A172 (cell line): ENCODE measurements around the gene SUCNR1. TPM values are rescaled to one million over a fixed set of nuclear protein-coding genes. Genes with fewer than 3 reads are reported as not detected.
"Not testable (repeated sequence)": the region's sequence is repeated elsewhere in the genome, so short reads cannot be mapped to it uniquely, and the experiment has no call there.

Experiments used
- DNase-seq: peaks from one replicate; pipeline ENCODE4 v3.0.0-alpha.2; 2015; ENCODE audit warnings: low spot score
- total RNA-seq: library from RNA; depleted of rRNA; stranded (reverse); fragments of >200 nt; shearing (Covaris generic); gene quantifications from 2 replicates; pipeline ENCODE4 v1.2.3, GENCODE V29; 2014; rRNA removed

SUCNR1 gene, protein sequence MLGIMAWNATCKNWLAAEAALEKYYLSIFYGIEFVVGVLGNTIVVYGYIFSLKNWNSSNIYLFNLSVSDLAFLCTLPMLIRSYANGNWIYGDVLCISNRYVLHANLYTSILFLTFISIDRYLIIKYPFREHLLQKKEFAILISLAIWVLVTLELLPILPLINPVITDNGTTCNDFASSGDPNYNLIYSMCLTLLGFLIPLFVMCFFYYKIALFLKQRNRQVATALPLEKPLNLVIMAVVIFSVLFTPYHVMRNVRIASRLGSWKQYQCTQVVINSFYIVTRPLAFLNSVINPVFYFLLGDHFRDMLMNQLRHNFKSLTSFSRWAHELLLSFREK
- total RNA-seq: 506 and 549 TPM in 2 replicates

DNA sequence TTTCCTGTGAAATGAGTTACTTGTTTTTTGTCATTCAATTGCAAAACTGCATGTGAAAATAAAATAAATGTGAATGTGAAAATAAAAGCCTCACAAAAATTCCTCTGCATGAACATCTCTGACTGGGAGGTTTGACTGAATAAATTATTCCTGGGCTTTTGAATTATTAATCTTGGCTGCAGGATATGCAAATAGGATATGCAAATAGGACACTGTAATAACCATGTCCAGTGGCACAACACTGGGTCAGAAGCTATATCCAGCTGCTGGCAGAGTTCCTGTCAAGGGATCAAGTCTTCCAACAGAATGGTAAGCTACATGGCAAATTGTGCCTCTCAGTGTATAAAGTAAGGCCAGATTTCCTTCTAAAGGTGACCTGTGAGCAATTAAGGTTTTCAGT, at the start of gene SUCNR1:
SUCNR1 (plus strand) TSS at position 246 of the 400 bp plus-strand sequence. CDS start 6,250 bp downstream, outside the sequence.
- DNase-seq: peak; percentile 94

DNA sequence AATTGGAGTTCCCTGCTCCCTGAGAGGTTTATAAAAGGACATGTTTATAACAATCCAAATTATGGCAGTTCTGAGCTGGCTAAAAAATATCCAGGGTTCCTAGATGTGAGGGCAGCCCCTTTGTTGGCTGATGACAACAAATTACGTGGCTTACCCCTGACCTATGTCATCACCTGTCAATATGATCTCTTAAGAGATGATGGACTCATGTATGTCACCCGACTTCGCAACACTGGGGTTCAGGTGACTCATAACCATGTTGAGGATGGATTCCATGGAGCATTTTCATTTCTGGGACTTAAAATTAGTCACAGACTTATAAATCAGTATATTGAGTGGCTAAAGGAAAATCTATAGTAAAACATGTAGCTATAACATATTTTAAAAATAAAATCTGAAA, 45.6 kb upstream of the SUCNR1 start:
- DNase-seq: no peak

DNA sequence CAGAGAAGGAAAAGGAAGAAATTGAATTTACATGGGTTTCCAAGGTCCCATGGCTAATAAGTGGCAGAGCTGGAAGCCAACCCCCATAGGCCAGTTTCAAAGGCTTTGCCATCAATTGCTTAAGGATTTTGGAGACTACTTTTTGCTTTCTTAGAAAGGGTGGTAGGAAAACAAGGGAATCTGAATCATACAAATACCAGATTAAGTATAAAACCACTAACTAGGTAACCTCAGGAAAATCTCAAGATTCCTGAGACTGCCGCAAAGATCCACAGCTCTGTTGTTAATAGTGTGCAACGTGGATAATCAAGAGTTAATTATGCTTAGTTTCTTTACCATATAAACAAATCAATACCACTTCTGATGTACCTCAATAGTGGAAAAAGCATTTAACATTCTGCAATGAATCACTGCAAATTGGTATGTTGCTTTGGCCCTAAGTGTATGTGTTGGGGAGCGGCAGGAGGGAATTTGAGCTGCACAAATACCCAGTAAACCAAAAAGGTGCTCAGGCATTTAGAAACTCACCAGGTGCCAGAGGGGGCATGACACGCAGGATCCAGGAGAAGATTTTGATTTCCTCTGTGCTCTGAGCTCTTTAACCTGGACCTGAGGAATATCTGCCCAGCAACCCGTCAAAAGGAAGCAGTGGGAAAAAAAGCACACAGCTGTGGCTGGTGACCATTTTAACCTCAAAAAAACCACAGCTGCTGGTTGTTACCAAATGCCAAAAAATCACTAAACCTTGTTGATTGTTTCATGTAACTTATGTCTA, 37.5 kb upstream of the SUCNR1 start:
- peak; percentile 64 for DNase-seq

DNA sequence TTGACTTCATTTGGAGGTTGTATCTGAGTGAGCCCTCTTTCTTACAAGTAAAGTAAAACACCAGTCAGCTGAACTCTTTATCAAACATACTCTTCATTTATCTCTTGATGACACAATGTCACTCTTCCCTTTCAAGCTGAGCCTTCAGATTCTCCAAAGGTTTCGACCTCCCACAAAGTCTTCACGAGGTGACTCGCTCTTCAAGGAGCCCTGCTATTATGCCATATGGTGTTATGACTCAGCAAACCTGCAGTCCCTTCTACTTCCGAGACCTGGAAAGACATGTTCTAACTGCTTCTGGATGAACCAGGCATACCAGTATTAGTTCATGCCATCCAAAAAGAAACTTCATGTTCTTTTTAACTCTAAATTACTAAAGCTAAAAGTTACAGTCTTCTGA, 36.4 kb upstream of the SUCNR1 start:
- peak; percentile 84 for DNase-seq

DNA sequence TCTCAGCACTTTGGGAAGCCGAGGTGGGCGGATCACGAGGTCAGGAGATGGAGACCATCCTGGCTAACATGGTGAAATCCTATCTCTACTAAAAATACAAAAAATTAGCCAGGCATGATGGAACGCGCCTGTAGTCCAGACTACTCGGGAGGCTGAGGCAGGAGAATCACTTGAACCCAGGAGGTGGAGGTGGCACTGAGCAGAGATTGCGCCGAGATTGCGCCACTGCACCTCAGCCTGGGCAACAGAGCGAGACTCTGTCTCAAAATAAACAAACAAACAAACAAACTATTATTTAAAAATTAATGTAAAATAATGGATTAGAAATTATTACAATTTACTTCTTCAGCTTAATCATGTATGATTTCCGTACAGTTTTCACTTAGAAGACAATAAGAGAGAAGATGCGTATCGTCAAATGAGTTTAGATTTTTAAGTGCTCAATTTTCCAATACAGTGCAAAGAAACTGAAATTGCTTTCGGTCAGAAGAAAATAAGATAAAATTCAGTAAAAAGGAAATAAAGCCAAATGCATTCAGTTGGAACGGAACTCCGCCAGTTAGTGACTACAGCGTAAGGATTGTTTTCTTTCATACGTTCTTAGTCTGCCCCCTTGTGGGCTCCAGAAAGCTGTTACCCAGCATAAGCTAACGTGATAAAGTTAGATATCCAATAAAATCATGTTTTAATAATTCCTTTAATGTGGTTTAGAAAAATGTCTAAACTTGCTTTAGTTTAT, 34.7 kb upstream of the SUCNR1 start:
- peak; percentile 85 for DNase-seq

DNA sequence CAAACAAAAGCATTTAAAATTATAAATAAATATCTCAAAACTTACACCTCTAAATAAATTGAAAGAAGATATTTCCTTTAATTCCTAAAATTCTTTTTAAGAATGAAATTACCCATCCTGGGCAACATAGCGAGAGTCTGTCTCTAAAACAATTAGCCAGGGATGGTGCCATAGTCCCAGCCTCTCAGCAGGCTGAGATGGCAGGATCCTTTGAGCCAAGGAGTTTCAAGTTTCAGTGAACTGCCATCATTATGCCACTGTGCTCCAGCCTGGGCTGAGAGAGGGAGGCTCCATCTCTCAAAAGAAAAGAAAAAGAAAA, 34.2 kb upstream of the SUCNR1 start:
- no peak for DNase-seq

DNA sequence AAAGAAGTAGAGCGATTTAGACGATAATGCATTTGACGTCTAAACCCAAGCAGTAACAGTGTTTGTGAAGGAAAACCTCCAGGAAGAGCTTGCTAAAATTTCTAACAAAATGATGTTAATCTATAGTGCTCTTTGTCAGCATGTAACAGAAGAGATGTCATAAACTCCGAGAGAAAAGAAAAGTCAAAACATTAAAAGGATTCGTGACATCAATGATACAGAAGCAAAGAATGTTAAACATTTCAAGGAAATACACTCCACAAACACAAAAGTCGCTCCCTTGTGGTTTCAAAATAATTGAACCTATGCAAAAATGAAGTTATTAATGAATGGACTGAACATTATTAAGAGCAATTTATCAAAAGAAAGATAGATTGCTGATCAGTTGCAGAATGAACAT, 31.6 kb upstream of the SUCNR1 start:
- DNase-seq: no peak

DNA sequence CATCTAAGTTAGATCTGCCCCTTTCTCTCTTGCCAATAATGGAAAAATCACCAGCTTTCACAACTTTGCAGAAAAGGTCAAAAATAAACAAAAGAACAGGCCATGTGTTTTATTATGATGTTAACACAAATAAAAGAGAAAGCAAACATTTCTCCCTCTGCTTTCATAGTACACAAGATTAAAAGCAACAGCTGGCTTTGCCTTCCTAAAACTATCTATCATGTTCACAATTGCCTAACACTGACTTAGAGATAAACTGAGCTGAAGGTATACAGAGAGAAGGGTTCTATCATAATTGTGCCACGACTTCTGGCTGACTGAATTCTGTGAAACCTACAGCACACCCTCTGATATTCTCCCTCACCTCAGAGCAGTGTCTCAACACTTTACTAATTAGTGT, 30.2 kb upstream of the SUCNR1 start:
- DNase-seq: no peak

DNA sequence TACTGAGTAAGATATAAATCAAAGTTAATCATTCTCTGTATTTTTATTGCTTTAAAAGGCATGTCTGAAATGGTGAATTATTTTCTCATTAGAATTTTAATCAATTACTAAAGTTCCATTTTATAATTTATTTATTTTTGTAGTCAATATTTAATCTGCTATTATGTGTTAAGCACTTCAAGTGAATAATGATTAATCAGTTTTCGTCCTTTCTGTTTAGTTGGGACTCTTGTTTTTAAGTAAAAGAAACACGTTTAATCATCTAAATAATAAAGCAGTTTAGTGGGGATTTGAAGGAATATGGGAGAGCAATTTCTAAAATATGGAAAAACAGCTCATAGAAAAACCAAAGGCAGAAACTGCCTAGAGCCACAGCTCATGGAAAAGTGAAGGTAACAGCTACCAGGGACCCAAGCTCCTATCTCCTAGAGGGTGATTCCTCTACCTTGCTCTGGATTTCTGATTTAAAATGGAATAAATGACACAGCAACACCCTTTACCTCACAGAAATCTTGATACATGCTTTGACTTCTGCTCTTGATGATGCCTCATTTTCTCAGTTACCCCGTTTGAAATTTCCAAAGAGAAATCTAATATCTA, 28.0 kb upstream of the SUCNR1 start:
- no peak for DNase-seq

DNA sequence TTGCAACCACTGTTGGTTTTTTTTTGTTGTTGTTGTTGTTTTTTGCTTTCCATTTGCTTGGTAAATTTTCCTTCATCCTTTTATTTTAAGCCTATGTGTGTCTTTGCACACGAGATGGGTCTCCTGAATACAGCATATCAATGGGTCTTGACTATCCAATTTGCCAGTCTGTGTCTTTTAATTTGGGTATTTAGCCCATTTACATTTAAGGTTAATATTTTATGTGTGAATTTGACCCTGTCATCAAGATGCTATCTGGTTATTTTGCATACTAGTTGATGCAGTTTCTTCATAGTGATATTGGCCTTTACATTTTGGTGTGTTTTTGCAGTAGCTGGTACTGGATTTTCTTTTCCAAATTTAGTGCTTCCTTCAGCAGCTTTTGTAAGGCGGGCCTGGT, 23.4 kb upstream of the SUCNR1 start:
- DNase-seq: not testable (repeated sequence)

DNA sequence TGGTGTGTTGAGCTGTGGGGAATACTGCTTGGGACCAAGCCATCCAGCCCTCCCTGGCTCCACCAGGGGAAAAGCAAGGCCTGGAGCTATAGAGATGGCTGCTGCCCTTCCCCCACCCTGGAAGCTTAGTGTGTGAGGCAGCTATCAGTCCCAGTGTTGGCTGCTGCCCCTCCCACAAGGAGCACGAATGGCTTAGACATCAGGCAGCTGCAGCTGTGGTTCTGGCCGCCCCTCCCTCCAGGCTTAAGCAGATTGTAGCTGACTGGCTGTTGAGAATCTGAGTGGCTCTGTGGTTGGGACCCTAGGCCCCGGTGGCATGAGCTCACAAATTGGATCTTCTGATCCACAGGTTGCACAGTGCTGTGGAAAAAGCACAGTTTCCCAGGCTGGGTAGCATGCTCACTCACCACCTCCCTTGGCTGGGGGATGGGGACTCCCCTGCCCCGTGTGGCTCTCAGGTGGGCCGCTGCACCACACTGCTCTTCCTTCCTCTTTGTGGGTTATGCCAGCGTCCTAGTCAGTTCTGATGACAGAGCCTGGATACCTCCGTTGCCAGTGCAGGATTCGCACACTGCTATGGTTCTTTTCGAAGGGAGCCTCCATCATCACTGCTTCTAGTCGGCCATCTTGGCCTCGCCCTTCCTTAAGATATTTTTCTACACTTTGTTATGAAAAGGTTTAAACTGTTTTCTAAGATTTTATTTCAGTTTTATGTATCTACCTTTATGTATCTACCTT, 21.2 kb upstream of the SUCNR1 start:
- DNase-seq: no peak

DNA sequence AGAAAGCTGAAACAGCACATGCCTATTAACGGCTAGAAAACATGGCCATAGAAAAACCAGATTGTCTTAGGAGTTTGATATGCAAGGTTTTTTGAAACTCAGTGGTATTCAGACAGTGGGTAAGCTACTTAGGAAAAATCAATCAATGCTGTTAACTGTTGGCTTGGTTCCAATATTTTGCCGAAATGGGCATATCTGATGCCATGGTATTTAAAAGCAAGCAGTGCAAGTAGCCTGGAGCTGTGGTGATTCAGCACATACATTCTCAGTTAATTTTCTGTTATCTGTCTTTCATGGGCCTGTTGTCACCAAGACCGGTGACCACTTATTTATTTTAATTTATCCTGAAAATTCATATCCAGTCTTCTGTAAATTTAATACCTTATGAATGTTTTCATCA, 17.3 kb upstream of the SUCNR1 start:
- DNase-seq: no peak

DNA sequence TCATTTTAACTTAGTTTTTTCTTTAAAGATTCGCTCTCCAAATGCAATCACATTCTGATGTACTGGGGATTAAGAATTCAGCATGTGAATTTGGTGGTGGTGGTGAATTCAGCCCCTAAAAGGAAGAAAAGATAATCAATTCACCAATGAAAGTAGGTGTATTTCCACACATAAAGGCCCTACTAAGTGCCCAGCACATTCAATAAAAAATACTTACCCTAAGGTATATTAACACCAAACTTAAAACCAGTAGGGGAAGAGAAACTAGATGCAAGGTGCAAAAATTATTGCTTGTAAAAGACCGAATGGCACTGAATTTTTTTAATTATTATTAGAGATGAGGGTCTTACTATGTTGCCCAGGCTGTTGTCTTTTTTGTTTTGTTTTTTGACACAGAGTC, 16.8 kb upstream of the SUCNR1 start:
- DNase-seq: no peak

DNA sequence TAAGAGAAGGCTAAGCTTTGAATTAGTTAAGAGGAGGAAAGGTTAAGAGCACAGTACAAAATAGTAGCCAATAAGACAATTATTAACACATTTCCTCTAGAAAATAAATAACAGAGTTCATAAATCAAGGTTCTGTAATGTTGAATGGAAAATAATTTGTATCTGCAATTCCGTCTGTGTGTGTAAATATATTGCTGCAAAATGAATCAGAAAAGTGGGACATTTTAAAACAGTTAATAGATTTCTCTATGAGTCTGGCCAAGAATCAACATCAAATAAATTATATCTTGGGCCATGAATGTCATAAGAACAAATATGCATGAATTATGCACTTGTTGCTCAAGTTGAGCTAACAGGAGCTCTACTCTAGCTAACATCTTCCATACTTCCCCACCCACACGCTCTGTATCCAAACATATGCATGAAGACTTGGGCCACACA, 14.2 kb upstream of the SUCNR1 start:
- no peak for DNase-seq

DNA sequence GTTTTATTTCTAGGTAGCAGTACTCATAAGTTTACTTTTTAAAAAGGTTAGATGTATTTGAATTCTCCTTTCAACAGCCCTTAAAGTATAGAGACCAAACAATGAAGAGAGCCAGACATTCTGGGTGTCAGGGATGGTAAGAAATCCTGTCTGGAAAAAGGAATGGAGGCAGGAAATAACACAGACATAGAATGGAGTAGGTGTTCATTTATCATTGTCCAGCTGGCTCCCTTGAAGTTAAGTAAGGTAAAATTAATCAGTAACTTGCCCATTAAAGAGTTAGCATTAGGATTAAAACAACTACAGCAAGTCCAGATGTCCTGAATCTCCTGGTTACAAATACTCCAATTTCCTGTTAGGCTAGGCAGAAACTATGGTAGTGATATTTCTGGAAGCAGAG, 13.5 kb upstream of the SUCNR1 start:
- no peak for DNase-seq

DNA sequence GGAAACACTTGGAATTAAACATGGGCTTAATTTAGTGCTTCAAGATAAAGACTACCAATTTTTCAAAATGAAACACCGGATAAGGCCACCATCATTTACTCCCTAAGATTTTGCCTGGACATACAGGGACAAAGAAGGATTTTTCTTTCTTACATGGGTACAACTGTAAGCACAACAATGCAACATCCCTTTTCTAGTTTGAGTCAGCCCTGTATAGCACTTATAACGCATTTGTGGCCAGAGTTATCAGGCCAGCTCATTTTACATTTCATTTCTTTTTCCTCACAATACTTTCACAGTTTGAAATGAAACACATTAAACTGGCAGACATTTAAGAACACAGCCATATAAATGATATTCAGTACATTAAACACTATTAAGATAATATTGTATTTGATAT, 9.8 kb upstream of the SUCNR1 start:
- DNase-seq: no peak

DNA sequence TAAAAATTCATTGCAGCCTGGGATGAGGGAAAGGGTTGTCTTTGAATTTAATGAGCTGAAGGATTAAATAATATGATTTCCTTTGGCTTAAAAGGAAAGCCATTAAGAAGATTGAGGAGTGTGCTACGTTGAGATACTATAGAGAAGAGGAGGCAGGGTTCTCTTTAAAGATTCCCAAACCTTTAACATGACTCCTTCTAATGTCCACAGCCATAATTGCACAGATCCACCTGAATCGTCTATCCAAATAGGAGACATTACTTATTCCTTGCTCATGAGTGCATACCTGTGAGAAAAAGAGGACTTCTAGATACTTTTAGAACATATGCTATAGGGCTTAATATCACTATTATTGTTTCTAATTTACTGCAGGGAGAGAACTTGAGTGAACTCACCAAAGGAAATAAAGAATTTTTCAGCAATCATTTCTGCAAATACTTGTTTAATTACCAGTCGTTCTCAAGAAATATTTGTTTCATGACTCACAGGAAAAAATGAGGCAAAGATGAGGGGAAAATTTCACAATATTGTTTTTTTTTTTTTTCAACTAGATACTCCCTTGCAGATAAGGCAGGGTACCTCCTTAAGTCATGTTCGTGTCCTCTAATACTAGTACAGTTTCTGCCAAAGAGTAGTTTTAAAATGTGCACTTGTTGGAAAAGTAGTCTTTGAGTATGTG, 8.9 kb upstream of the SUCNR1 start:
- peak; percentile 86 for DNase-seq

DNA sequence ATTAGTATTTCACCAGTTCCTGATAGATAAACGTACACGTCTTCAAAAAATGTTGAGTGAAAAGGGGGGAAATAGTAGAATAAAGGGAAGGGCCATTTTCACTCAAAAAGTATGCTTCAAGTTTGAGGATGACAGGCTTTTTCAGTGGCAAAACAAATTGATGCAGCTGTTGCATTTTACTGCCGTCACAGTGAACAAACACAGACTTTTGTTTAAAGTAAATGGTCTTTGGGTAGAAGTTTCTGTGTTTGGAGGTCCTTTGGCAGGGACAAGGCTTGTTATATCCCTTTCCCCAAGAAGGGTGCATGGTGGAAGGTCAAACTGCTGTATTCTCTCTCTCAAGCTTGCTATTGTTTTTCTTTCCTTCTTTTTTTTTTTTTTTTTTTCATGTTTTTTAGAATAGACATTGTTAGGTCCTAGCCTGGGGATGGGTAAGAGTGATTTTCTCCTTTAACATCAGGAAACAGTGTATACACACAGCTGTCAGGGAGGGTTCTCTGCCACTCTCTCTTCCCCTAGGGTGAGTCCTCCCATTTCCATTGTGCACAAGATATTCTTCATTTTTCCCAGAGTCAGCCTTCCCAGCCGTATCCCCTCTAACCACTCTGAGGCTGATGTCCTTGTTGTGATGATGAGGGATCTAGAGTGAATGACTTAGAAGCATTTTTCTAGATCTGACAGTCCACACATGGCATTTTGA, 6.6 kb upstream of the SUCNR1 start:
- DNase-seq: no peak

DNA sequence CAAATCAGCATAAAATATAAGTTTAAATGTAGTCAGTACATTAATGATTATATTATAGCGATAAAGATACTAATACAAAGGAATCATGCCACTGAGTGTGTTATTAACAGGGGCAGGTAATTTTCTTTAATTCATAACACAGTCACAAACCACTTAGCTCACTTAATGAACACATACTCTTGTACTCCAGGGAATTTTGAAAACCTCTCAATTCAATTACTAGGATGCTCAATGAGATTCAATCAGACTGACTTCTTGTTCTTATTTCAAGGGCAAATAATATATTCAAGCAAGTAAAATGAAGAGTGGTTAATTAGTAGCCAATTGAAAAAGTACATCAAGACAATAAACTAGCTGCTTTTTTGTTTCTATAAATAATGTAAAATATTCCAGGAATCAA, 5.8 kb upstream of the SUCNR1 start:
- DNase-seq: no peak

DNA sequence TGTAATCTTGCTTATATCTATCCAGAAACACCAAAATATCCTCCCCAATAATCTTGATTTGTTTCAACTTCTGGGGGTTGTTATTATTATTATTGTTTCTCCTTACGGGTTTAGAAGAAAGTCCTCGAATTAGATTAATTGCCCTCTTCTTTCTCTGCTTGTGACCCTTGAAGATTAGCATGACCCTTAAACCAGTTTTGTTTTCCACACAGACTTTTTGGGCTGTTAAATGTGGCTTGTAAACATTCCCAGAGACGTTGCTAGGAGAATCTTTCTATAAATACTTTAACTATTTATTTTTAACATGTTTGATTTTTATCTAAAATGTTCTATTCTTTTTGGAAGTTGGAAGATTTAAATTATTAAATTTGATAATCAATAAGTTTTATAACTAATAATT, 4.3 kb upstream of the SUCNR1 start:
- no peak for DNase-seq
